ENCODE measurements around the gene LMBR1.

The LMBR1 gene

DNA sequence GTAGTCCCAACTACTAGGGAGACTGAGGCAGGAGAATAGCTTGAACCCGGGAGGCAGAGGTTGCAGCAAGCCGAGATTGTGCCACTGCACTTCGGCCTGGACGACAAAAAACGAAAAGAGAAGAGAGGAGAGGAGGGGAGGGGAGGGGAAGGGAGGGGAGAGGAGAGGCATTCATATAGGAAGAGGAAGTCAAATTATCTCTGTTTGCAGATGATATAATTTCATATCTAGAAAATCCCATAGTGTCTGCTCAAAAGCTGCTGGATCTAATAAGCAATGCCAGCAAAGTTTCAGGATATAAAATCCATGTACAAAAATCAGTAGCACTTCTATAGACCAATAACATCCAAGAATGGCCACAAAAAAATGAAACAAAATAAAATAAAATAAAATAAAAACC, 120.3 kb downstream of the LMBR1 start:
- ChIA-PET CTCF (no interaction called here), POLR2A (no interaction called here)
- TF ChIP-seq SP1 (IDR thresholded peaks at IDR 0.05) (no peak), ELF4 (IDR thresholded peaks at IDR 0.05) (no peak), HDGF (IDR thresholded peaks at IDR 0.05; ENCODE audit: borderline replicate concordance) (no peak), BHLHE40 (IDR thresholded peaks at IDR 0.05; ENCODE audit: borderline replicate concordance) (no peak), FOXA1 (IDR thresholded peaks at IDR 0.05) (no peak), SUZ12 (IDR thresholded peaks at IDR 0.05) (no peak), NFRKB (IDR thresholded peaks at IDR 0.05) (no peak), FOXK2 (IDR thresholded peaks at IDR 0.05) (no peak), ZNF384 (IDR thresholded peaks at IDR 0.05) (no peak)
- DNase-seq (ENCODE audit: extremely low spot score): no peak

DNA sequence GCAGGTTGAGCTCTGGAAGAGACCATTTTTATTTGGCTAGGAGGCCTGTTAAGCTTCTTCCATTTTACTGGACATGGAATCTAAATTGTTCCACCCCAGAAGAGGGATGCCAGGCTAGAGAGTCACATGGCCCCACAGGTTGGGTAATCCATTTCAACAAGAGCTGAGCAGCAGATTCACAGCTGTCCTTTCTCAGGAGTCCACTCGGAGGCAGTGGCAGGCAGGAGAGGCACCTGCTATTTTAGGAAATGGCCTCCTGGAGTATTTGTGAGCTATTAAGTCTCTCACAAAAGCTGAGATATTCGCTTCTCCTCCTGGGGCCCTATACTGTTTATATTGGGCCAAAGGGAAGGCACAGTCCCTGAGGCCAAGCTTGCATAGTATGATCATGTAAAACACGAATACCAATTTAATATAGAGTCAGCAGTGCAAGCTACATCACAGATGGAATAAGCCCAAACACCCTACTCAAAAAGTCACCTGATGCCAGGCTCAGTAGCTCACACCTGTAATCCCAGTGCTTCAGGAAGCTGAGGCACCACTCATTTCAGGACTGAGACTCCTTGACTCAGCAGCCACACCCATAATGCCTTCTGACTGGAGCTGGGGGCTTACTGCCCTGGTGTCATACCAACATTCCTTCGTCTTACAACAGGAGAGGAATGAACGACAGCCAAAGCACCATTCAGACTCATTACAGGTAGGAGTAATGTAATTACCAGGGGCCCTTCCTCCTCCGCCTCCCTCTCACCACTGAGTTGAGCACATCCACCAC, 124.1 kb downstream of the LMBR1 start:
- POLR2A ChIA-PET: interaction anchor here (1.3 kb wide), 1 partner anchor 10 kb away, joined by 3 read pairs; no protein-coding TSS in a partner anchor
- CTCF ChIA-PET: interaction anchor here (0.8 to 1.9 kb wide), 4 partner anchors 9 to 126 kb away, joined by 3 to 9 read pairs (median 4); no protein-coding TSS in a partner anchor

DNA sequence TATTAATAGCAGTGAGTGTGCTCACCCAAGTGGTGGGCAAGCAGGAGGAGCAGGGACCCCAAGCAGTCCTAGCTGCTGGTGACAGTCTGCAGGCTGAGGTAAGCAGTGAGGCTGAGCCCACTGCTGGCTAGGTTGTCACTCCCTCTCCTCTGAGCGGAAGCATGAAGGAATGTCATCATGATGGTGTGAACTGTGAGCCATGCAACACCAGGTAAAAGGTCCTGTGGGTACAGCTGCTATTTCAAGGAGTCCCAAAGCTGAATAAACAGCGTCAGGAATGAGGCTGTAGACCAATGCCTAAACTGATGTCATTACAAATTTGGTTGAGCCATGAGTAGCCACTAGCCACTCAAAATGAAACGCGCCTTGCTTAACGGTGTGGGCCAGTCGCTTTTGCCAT, 126.3 kb downstream of the LMBR1 start:
- DNase-seq (ENCODE audit: extremely low spot score): no peak
- POLR2A ChIA-PET: no interaction called here
- CTCF ChIA-PET: no interaction called here
- TF ChIP-seq ZNF384 (IDR thresholded peaks at IDR 0.05) (no peak), SUZ12 (IDR thresholded peaks at IDR 0.05) (no peak), ARNT (IDR thresholded peaks at IDR 0.05) (no peak), BHLHE40 (IDR thresholded peaks at IDR 0.05; ENCODE audit: borderline replicate concordance) (no peak), ELF4 (IDR thresholded peaks at IDR 0.05) (no peak), FOXA1 (IDR thresholded peaks at IDR 0.05) (no peak)

More for the DNA sequence above, 124.1 kb downstream of the LMBR1 start:
- no peak for TF ChIP-seq CTBP1 (IDR thresholded peaks at IDR 0.05; ENCODE audit: borderline replicate concordance)
- no peak for TF ChIP-seq NFRKB (IDR thresholded peaks at IDR 0.05)
- no peak for TF ChIP-seq ZNF384 (IDR thresholded peaks at IDR 0.05)
- TF ChIP-seq, protein P1, sequence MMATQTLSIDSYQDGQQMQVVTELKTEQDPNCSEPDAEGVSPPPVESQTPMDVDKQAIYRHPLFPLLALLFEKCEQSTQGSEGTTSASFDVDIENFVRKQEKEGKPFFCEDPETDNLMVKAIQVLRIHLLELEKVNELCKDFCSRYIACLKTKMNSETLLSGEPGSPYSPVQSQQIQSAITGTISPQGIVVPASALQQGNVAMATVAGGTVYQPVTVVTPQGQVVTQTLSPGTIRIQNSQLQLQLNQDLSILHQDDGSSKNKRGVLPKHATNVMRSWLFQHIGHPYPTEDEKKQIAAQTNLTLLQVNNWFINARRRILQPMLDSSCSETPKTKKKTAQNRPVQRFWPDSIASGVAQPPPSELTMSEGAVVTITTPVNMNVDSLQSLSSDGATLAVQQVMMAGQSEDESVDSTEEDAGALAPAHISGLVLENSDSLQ (IDR thresholded peaks at IDR 0.05): no peak
- TF ChIP-seq SP1 (IDR thresholded peaks at IDR 0.05): no peak
- no peak for TF ChIP-seq ELF4 (IDR thresholded peaks at IDR 0.05)
- TF ChIP-seq TARDBP (IDR thresholded peaks at IDR 0.05): no peak
- TF ChIP-seq FOXM1 (IDR thresholded peaks at IDR 0.05; ENCODE audit: borderline replicate concordance): no peak
- TF ChIP-seq FOXK2 (IDR thresholded peaks at IDR 0.05): no peak
- DNase-seq (ENCODE audit: extremely low spot score): no peak

DNA sequence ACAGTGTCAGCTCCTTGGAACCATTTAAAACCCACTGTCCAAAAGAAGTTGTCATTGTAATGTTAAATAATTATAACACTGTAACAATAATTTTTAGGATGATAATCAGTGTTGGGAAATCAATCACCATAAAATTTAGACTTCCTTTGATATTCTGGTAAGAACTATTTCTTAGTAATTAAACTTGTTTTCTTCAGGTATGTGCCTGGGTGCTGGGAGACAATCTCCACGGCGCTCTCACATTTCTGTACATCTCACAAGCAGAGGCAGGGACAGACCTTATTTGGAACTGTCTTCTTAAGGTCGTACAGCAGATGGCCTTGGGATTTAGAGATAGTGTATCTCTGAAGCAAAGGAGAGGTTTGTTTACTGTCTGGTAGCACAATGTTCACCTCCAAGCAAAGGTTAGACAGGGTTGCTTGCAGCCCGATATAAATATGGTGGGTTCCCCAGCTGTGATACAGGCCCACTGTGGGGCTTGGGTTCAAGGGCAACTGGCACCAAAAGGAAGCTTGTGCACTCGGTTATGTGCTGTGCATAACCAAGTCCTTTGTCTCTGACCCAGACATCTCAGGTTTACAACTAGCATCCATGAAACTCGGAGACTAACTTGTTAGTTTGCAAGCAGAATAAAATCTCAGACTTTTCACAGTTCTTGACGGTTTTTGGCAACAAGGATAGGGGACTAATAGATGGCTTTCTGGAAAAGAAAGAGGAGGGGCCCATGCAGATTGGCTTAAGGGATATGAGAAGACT, 126.9 kb downstream of the LMBR1 start:
- no peak for DNase-seq (ENCODE audit: extremely low spot score)
- ChIA-PET CTCF (interaction anchor here (1.0 kb wide), 2 partner anchors 12 to 14 kb away, joined by 3 read pairs; no protein-coding TSS in a partner anchor), POLR2A (no interaction called here)
- TF ChIP-seq, protein P1 (IDR thresholded peaks at IDR 0.05): no peak
- TF ChIP-seq FOXA1 (IDR thresholded peaks at IDR 0.05) (no peak), SP1 (IDR thresholded peaks at IDR 0.05) (no peak), LEF1 (IDR thresholded peaks at IDR 0.05; ENCODE audit: borderline replicate concordance) (no peak), CTBP1 (IDR thresholded peaks at IDR 0.05; ENCODE audit: borderline replicate concordance) (no peak), BHLHE40 (IDR thresholded peaks at IDR 0.05; ENCODE audit: borderline replicate concordance) (no peak), ELF4 (IDR thresholded peaks at IDR 0.05) (no peak), SUZ12 (IDR thresholded peaks at IDR 0.05) (no peak), L3MBTL2 (conservative IDR thresholded peaks at IDR 0.05) (no peak), HDGF (IDR thresholded peaks at IDR 0.05; ENCODE audit: borderline replicate concordance) (no peak), NFRKB (IDR thresholded peaks at IDR 0.05) (no peak), FOXM1 (IDR thresholded peaks at IDR 0.05; ENCODE audit: borderline replicate concordance) (no peak), TARDBP (IDR thresholded peaks at IDR 0.05) (no peak), ZNF384 (IDR thresholded peaks at IDR 0.05) (no peak), FOXK2 (IDR thresholded peaks at IDR 0.05) (no peak), ARNT (IDR thresholded peaks at IDR 0.05) (no peak)

DNA sequence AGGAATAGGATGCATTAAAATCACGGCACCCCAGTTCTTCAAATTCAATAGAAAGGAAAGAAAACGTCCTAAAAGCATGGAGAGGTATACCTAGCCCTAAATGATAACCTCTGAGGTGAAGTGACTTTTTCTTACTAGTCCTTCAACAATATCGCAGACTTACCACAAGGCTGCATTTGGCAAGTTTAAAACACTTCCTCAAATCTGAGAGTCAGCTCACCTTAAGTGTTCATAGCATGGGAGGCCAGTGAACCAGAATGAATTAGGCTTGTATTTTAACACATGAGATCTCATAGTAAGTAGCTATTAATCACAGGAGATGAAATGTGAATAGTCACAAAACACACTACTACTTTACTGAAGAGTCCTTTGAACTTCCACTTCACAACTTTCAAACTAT, 128.2 kb downstream of the LMBR1 start:
- no peak for TF ChIP-seq FOXM1 (IDR thresholded peaks at IDR 0.05; ENCODE audit: borderline replicate concordance)
- no peak for TF ChIP-seq ARNT (IDR thresholded peaks at IDR 0.05)
- no peak for TF ChIP-seq L3MBTL2 (conservative IDR thresholded peaks at IDR 0.05)
- DNase-seq (ENCODE audit: extremely low spot score): no peak
- POLR2A ChIA-PET: no interaction called here
- CTCF ChIA-PET: interaction anchor here (0.6 to 1.0 kb wide), 2 partner anchors 12 to 100 kb away, joined by 3 to 4 read pairs; no protein-coding TSS in a partner anchor

DNA sequence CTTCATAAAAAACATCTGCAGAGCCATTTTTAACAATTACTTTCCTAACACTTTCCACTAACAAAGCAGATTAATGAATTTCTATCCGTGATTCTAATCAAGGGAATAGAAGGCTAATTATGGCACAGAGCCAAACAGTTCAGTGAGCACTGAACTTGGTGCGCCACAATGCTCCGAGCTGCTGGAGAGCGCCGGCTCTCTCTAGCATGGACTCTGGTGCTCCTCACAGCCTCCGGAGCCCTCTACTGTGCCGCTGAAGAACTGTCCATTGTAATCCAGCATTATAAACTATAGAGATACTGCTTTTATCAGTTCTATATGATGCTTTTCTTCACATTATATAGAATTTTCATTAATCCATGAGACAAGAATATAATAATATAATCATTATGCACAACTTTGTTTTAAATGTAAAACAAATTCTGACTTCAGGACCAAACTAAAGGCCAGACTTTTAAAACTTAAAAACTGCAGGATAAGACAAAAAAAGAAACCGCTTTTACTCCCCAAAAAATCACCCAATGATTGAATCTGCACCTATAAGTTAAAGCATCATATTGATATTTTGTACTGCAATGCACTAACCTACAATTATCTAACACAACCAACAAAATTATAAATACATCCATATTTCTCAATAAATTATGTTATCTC, 128.8 kb downstream of the LMBR1 start:
- ChIA-PET POLR2A (no interaction called here), CTCF (interaction anchor here (0.6 to 0.8 kb wide), 3 partner anchors 11 to 114 kb away, joined by 3 to 4 read pairs (median 3); no protein-coding TSS in a partner anchor)
- no peak for TF ChIP-seq HDGF (IDR thresholded peaks at IDR 0.05; ENCODE audit: borderline replicate concordance)
- TF ChIP-seq, protein P1 (IDR thresholded peaks at IDR 0.05): no peak
- TF ChIP-seq ELF4 (IDR thresholded peaks at IDR 0.05): no peak
- TF ChIP-seq SUZ12 (IDR thresholded peaks at IDR 0.05): no peak
- TF ChIP-seq ZNF384 (IDR thresholded peaks at IDR 0.05): no peak
- no peak for TF ChIP-seq FOXM1 (IDR thresholded peaks at IDR 0.05; ENCODE audit: borderline replicate concordance)
- no peak for TF ChIP-seq FOXA1 (IDR thresholded peaks at IDR 0.05)
- TF ChIP-seq LEF1 (IDR thresholded peaks at IDR 0.05; ENCODE audit: borderline replicate concordance): no peak
- no peak for TF ChIP-seq BHLHE40 (IDR thresholded peaks at IDR 0.05; ENCODE audit: borderline replicate concordance)
- TF ChIP-seq NFRKB (IDR thresholded peaks at IDR 0.05): no peak
- TF ChIP-seq FOXK2 (IDR thresholded peaks at IDR 0.05): no peak
- TF ChIP-seq SP1 (IDR thresholded peaks at IDR 0.05): no peak
- peak; percentile 88 for DNase-seq (ENCODE audit: extremely low spot score)
